22Rv1 (cell line): ENCODE measurements around the gene FAM53C.

Source experiments
- CTCF ChIP-seq: fragments of 450-650 bp; IDR thresholded peaks from 2 replicates; pipeline ENCODE4 v1.5.1; 2017; ENCODE audit warnings: mild to moderate bottlenecking
- ZFX ChIP-seq: fragments of 450-650 bp; IDR thresholded peaks from 2 replicates; pipeline ENCODE4 v1.6.1; 2017; ENCODE audit warnings: antibody characterized with exemption, borderline replicate concordance

GRCh38 chr5:138346889-138347288, 8.8 kb downstream of the FAM53C start:
- no peak for TF ChIP-seq ZFX
- no peak for TF ChIP-seq CTCF
